GM23338 (cell line): ENCODE data around the gene CISH. TPM values are rescaled to one million over a fixed set of nuclear protein-coding genes. Genes with fewer than 3 reads are reported as not detected.

ENCODE experiments used
- ATAC-seq: fragments of 200-7000 bp; cut with Tn5 transposase; 3 replicates; pipeline ENCODE4 v1.9.1; 2020
- DNase-seq: peaks from one replicate; pipeline ENCODE4 v3.0.0-alpha.2; 2015; ENCODE audit warnings: low spot score
- H2AFZ ChIP-seq: fragments of 200-600 bp; sonication (generic); 2 replicates; pipeline ENCODE4 v1.8.0; 2016; ENCODE audit warnings: antibody characterized with exemption, mild to moderate bottlenecking, moderate library complexity
- H3F3A ChIP-seq: fragments of 200-600 bp; sonication (generic); replicated peaks from 2 replicates; pipeline ENCODE4 v1.8.0; 2017; ENCODE audit warnings: antibody characterized with exemption, mixed run types, low read depth
- H3K27ac ChIP-seq: fragments of 200-600 bp; sonication (generic); 2 replicates; pipeline ENCODE4 v1.6.1; 2016; ENCODE audit warnings: low read depth
- H3K27me3 ChIP-seq: fragments of 200-600 bp; sonication (generic); 2 replicates; pipeline ENCODE4 v1.8.0; 2016; ENCODE audit warnings: mild to moderate bottlenecking, mixed run types, moderate library complexity; ENCODE audit not compliant: insufficient read depth
- H3K36me3 ChIP-seq: fragments of 200-600 bp; sonication (generic); 2 replicates; pipeline ENCODE4 v1.8.0; 2016; ENCODE audit warnings: mild to moderate bottlenecking; ENCODE audit not compliant: insufficient read depth
- H3K4me1 ChIP-seq: fragments of 200-600 bp; sonication (generic); 2 replicates; pipeline ENCODE4 v1.8.0; 2016; ENCODE audit warnings: mild to moderate bottlenecking, moderate library complexity; ENCODE audit not compliant: insufficient read depth
- H3K4me2 ChIP-seq: fragments of 200-600 bp; sonication (generic); 2 replicates; pipeline ENCODE4 v1.7.1; 2017; ENCODE audit warnings: mixed run types
- H3K4me3 ChIP-seq: fragments of 200-600 bp; sonication (generic); 2 replicates; pipeline ENCODE4 v1.6.1; 2016; ENCODE audit warnings: mixed run types
- H3K79me2 ChIP-seq: fragments of 200-600 bp; sonication (generic); replicated peaks from 2 replicates; pipeline ENCODE4 v1.8.0; 2017; ENCODE audit warnings: mild to moderate bottlenecking; ENCODE audit not compliant: insufficient read depth
- H3K9me2 ChIP-seq: fragments of 200-600 bp; sonication (generic); 2 replicates; pipeline ENCODE4 v1.8.0; 2017; ENCODE audit not compliant: insufficient read depth
- H4K20me1 ChIP-seq: fragments of 200-600 bp; sonication (generic); replicated peaks from 2 replicates; pipeline ENCODE4 v1.8.0; 2017; ENCODE audit warnings: mild to moderate bottlenecking; ENCODE audit not compliant: insufficient read depth
- H3K27ac Mint-ChIP-seq: 2 replicates; pipeline ENCODE4 v1.8.0; 2020; ENCODE audit warnings: inconsistent platforms, mild to moderate bottlenecking, moderate library complexity, mixed read lengths
- H3K27me3 Mint-ChIP-seq: 3 replicates; pipeline ENCODE4 v1.8.0; 2022; ENCODE audit warnings: low read depth, mild to moderate bottlenecking, moderate library complexity, mixed read lengths, inconsistent platforms; ENCODE audit not compliant: insufficient read depth, poor library complexity
- H3K36me3 Mint-ChIP-seq: 3 replicates; pipeline ENCODE4 v1.8.0; 2021; ENCODE audit warnings: low read depth, mild to moderate bottlenecking, inconsistent platforms, moderate library complexity, mixed read lengths
- H3K4me1 Mint-ChIP-seq: 3 replicates; pipeline ENCODE4 v1.8.0; 2020; ENCODE audit warnings: mild to moderate bottlenecking, inconsistent platforms, mixed read lengths
- H3K4me3 Mint-ChIP-seq: 3 replicates; pipeline ENCODE4 v1.8.0; 2021; ENCODE audit warnings: moderate library complexity, mild to moderate bottlenecking, inconsistent platforms, mixed read lengths
- H3K9me3 Mint-ChIP-seq: 3 replicates; pipeline ENCODE4 v1.8.0; 2020; ENCODE audit warnings: moderate library complexity, mild to moderate bottlenecking, inconsistent platforms, mixed read lengths
- CTCF ChIP-seq, 2 experiments: fragments of 200-600 bp in 1 of 2; sonication (generic) in 1 of 2; conservative IDR thresholded peaks; 2 replicates each; pipeline versions ENCODE4 v1.5.1 to v1.6.1; 2016 to 2017; ENCODE audit warnings: antibody characterized with exemption in 2 of 2, low read depth in 2 of 2, mild to moderate bottlenecking in 2 of 2, moderate library complexity in 1 of 2
- EZH2 ChIP-seq: fragments of 200-600 bp; sonication (generic); IDR thresholded peaks from one replicate; pipeline ENCODE4 v1.8.0; 2017; ENCODE audit warnings: antibody characterized with exemption, mild to moderate bottlenecking, low read depth; ENCODE audit not compliant: unreplicated experiment
- EZH2phosphoT487 ChIP-seq: fragments of 200-600 bp; sonication (generic); IDR thresholded peaks from one replicate; pipeline ENCODE4 v1.8.1; 2018; ENCODE audit warnings: antibody characterized with exemption; ENCODE audit not compliant: unreplicated experiment
- NANOG ChIP-seq: IDR thresholded peaks from 2 replicates; pipeline ENCODE4 v1.6.1; 2016; ENCODE audit warnings: antibody characterized with exemption, borderline replicate concordance
- STAT1 ChIP-seq: IDR thresholded peaks from one replicate; pipeline ENCODE4 v1.6.1; 2016; ENCODE audit warnings: antibody characterized with exemption; ENCODE audit not compliant: unreplicated experiment
- ZNF114 ChIP-seq: fragments of 250-450 bp; sonication (Bioruptor Pico); IDR thresholded peaks from 2 replicates; pipeline ENCODE4 v1.5.0; 2020; ENCODE audit warnings: mild to moderate bottlenecking, moderate library complexity
- ZNF462 ChIP-seq: fragments of 250-450 bp; sonication (Bioruptor Pico); IDR thresholded peaks from 2 replicates; pipeline ENCODE4 v1.5.0; 2020; ENCODE audit warnings: mild to moderate bottlenecking, moderate library complexity
- polyA plus RNA-seq: library from polyadenylated mRNA; unstranded; fragments of >200 nt; fragmentation: Nextera tagmentation; extraction: Ambion mirVana; gene quantifications from 2 replicates; pipeline ENCODE4 v1.2.1, GENCODE V29; 2016
- total RNA-seq: library from RNA; depleted of rRNA; stranded (reverse); fragments of >200 nt; shearing (Covaris generic); gene quantifications from 2 replicates; pipeline ENCODE4 v1.2.3, GENCODE V29; 2014

Gene CISH
- total and polyA plus RNA-seq, 2 experiments from 2014 or later = 2.1 to 3.6 TPM

GRCh38 chr3:50630877-50631276, 19.3 kb upstream of the CISH start:
- Histone ChIP-seq H3K36me3 (no peaks in the 10 kb centered on the region), H3K4me2 (no peak overlapping the region), H3K27ac (no peak overlapping the region), H4K20me1 (peaks cover 9% of the 10 kb centered on the region; the same call in 1 of the 2 replicates), H3K9me2 (no peaks in the 10 kb centered on the region), H3K4me1 (no peaks in the 10 kb centered on the region; the same call in 1 of the 2 replicates), H3K27me3 (no peaks in the 10 kb centered on the region), H3K79me2 (peaks cover 16% of the 10 kb centered on the region), H3K4me3 (no peak overlapping the region), H3F3A (no peaks in the 10 kb centered on the region), H2AFZ (no peak overlapping the region)
- peaks cover 17% of the 10 kb centered on the region for H3K27me3 Mint-ChIP-seq
- peak in 1 of 2 experiments; percentile 49; a peak in 3 of 4 replicates for TF ChIP-seq CTCF (conservative IDR thresholded peaks at IDR 0.05; ENCODE audit: low read depth in 2 of 2)
- TF ChIP-seq EZH2phosphoT487 = no peak
- H3K9me3 Mint-ChIP-seq = no peaks in the 10 kb centered on the region
- H3K4me1 Mint-ChIP-seq = peaks cover 21% of the 10 kb centered on the region
- no peak for ATAC-seq
- H3K4me3 Mint-ChIP-seq = no peak overlapping the region
- H3K36me3 Mint-ChIP-seq = no peaks in the 10 kb centered on the region; the same call in 1 of the 3 replicates
- no peak for DNase-seq
- H3K27ac Mint-ChIP-seq = no peak overlapping the region

- Histone ChIP-seq H3K4me2 (no peak overlapping the region), H3K36me3 (no peaks in the 10 kb centered on the region), H3K27ac (no peak overlapping the region), H3K79me2 (peaks cover 16% of the 10 kb centered on the region), H3F3A (no peaks in the 10 kb centered on the region; the same call in 1 of the 2 replicates), H3K27me3 (no peaks in the 10 kb centered on the region), H3K4me1 (peaks cover 3% of the 10 kb centered on the region; the same call in 1 of the 2 replicates), H3K9me2 (no peaks in the 10 kb centered on the region), H2AFZ (no peak overlapping the region), H4K20me1 (peaks cover 9% of the 10 kb centered on the region; the same call in 1 of the 2 replicates), H3K4me3 (no peak overlapping the region)
- Mint-ChIP-seq H3K4me1 (peaks cover 24% of the 10 kb centered on the region), H3K27me3 (peaks cover 17% of the 10 kb centered on the region), H3K4me3 (no peak overlapping the region), H3K27ac (no peak overlapping the region), H3K9me3 (no peaks in the 10 kb centered on the region), H3K36me3 (no peaks in the 10 kb centered on the region; the same call in 1 of the 3 replicates)
- no peak for TF ChIP-seq ZNF114 (CRISPR knock-in tag)
- ATAC-seq (no peak), DNase-seq (no peak)
Observed at GRCh38 chr3:50630394-50630793, 18.8 kb upstream of the CISH start.

GRCh38 chr3:50628601-50629000, 17.0 kb upstream of the CISH start:
- H4K20me1 ChIP-seq = peaks cover 9% of the 10 kb centered on the region; the same call in 1 of the 2 replicates
- H3K4me1 ChIP-seq = peaks cover 16% of the 10 kb centered on the region
- no peaks in the 10 kb centered on the region for H3K9me3 Mint-ChIP-seq
- no peaks in the 10 kb centered on the region for H3K9me2 ChIP-seq
- H3K79me2 ChIP-seq = peaks cover 26% of the 10 kb centered on the region
- H3K36me3 ChIP-seq = no peaks in the 10 kb centered on the region
- no peak overlapping the region for H3K4me2 ChIP-seq
- peaks cover 10% of the 10 kb centered on the region; the same call in 2 of the 3 replicates for H3K36me3 Mint-ChIP-seq
- H3K4me3 ChIP-seq = no peak overlapping the region
- H3F3A ChIP-seq = no peaks in the 10 kb centered on the region; the same call in 1 of the 2 replicates
- no peak for ATAC-seq
- H3K27ac Mint-ChIP-seq = no peak overlapping the region
- no peak overlapping the region for H3K27ac ChIP-seq
- H3K4me3 Mint-ChIP-seq = no peak overlapping the region
- peaks cover 20% of the 10 kb centered on the region for H3K27me3 Mint-ChIP-seq
- no peak overlapping the region for H2AFZ ChIP-seq
- no peak for DNase-seq
- H3K27me3 ChIP-seq = no peaks in the 10 kb centered on the region
- peaks cover 40% of the 10 kb centered on the region for H3K4me1 Mint-ChIP-seq
- TF ChIP-seq ZNF462 (CRISPR knock-in tag) = no peak
- no peak for TF ChIP-seq NANOG
- no peak for TF ChIP-seq STAT1
- no peak for TF ChIP-seq EZH2
